D721Med (cell line): ENCODE measurements around the gene FRRS1L.

Experiments
- DNase-seq: peaks from one replicate; pipeline ENCODE4 v3.0.0; 2011; ENCODE audit warnings: low spot score; ENCODE audit not compliant: insufficient read length
- FAIRE-seq: peaks from 2 replicates; lab custom pipeline; 2011; peaks lifted over from hg19 to GRCh38; lab: Jason Lieb, UNC
- CTCF ChIP-seq: IDR thresholded peaks from 2 replicates; pipeline ENCODE4 v1.5.1; 2012; ENCODE audit warnings: mild to moderate bottlenecking, control low read depth; ENCODE audit not compliant: insufficient read depth; ENCODE audit errors: missing control alignments

The FRRS1L gene

DNA sequence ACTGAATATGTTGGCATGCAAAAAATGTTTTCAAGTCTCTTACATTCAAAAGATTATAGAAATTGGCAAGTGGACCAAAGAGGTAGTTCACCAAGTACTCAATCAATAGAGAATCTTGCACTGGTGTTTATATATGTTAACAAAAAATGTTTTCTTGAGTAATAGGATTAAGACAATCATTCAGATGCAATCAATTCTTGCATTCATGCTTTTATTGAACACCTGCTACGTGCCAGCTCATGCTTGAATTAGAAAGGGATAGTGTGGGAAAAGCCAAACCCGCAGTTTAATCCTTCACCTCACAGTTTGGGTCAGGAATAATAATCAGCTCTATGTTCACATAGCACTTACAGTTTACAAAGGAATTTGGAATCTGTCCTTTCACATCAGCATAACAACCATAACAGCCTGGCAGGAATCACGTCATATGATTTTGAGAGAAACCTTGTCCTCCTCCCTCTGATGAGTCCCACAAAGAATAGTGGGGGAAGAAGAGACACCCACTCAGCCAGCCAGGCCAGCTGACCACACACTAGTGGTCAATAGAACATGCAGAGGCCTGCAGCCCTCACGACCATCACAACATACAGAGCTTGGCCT lies 36.8 kb upstream of the FRRS1L start:
- FAIRE-seq: no peak

GRCh38 chr9:109199676-109200075 lies 32.6 kb upstream of the FRRS1L start:
- TF ChIP-seq CTCF: no peak
- no peak for FAIRE-seq

More for the DNA sequence above, 36.8 kb upstream of the FRRS1L start:
- no peak for DNase-seq
- TF ChIP-seq CTCF: no peak

DNA sequence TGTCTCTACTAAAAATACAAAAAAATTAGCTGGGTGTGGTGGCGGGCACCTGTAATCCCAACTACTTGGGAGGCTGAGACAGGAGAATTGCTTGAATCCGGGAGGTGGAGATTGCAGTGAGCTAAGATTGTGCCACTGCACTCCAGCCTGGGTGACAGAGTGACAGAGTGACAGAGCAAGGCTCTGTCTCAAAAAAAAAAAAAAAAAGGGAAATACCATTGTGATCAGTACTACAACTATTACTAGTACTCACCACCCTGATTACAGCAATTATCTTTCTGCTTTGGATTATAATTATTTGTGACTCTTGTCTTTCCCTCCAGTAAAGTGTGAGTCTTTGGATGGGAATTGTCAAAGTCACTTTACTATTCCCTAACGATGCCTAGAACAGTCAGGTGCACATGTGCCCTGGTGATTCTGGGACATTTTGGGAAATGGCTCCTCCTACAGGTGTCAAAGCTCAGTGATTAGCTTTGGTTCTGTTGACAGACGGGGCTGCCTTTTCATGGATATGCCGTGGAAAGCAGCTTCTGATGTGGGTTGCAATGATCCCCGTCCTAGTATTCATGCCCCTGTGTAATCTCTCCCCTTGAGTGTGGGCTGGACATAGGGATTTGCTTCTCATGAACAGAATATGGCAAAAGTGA lies 31.8 kb upstream of the FRRS1L start:
- FAIRE-seq (no peak), DNase-seq (no peak)
- TF ChIP-seq CTCF: peak; percentile 11

More at GRCh38 chr9:109199676-109200075, 32.6 kb upstream of the FRRS1L start:
- no peak for DNase-seq

DNA sequence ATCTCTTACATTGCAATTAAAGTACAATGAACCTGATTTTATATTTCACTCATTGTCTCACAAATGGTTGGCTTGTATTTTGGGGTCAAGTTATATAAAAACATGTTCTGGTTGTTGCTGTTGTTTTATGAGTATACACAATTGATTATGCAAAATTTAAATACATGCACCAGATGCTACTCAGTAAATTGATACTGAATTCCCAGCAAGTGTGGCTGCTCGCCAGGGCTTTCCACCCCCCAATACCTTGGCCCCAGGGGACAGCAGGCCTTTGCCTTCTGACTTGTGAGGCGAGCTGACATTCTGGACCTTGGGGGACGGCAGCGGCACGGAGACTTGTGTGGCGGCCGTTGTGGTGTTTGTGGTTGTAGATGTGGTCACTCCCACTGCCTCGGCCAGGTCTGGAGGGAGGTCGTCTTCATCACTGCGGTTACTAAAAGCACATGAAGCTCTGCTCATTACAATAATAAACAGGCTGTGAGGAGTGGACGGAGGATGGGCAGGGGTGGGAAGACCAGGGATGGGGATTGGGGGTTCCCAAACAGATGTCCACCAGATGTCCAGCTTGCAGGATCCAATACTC lies 27.0 kb upstream of the FRRS1L start:
- DNase-seq: no peak
- no peak for TF ChIP-seq CTCF
- no peak for FAIRE-seq

- TF ChIP-seq CTCF: peak; percentile 34
- no peak for FAIRE-seq
- DNase-seq: no peak
Observed at GRCh38 chr9:109192732-109193361, 25.8 kb upstream of the FRRS1L start.

GRCh38 chr9:109191746-109192145 lies 24.7 kb upstream of the FRRS1L start:
- DNase-seq (no peak), FAIRE-seq (no peak)
- no peak for TF ChIP-seq CTCF
